ENCODE measurements around the gene ELMO1.

Gene ELMO1

DNA sequence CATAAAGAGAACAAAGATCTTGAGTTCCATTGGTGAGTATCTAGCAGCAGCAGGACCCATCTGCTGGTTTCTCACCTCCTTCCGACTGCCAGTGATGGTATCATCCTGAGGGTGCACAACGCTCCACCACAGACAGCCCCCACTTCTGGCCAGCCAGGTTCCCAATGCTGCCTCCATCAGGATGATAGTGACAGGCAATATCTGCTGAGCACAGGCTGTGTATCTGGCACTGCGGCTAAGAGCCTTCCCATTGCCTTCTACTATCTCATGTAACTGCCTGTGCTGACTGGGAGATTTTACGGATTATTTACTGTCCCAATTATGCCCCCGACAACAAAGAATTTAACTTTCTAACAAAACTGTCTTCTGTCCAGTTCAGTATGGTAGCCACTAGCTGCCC, 372.0 kb downstream of the ELMO1 start:
- DNase-seq, result no peak

DNA sequence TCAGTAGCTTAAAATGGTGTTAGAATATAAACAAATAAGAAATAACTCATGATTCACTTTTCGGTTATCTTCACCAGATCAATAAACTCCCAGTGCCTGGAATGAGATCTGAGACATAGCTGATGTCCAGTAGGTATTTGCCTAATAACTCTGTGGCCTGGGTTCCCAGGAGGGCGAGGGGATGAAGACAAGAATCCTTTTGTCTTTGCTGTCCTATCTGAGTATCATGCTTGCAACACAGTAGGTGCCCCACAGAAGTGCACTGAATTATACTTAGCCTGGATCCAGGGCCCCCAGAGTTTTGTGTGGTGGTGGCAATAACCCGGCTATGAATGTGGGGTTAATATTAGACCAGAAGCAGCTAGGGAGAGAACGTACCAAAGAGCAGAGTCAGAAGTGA, 374.3 kb downstream of the ELMO1 start:
- DNase-seq, result no peak

- DNase-seq, result no peak
Observed at GRCh38 chr7:37071124-37071523, 377.5 kb downstream of the ELMO1 start.

GRCh38 chr7:37070471-37070870, 378.2 kb downstream of the ELMO1 start:
- DNase-seq, result no peak

- DNase-seq, result no peak
Observed at GRCh38 chr7:37070031-37070430, 378.6 kb downstream of the ELMO1 start.

DNA sequence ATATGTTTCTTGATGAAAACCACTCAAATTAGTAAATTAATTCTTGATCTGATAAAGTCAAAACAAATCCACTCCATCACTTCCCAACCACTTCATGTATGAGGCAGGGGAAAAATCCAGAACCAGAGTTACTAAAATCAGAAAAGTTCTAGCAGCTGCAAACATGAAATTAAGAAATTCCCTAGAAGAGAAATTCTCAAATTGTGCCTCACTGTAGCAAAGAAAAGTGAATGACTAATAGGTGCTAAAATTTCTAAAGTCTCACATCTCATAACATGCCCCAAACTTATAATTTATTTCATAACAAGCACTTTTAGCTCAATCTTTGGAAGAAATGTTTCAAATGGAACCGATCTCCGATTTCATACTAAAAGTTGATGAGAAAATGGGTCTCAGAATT, 379.3 kb downstream of the ELMO1 start:
- no peak for DNase-seq

DNA sequence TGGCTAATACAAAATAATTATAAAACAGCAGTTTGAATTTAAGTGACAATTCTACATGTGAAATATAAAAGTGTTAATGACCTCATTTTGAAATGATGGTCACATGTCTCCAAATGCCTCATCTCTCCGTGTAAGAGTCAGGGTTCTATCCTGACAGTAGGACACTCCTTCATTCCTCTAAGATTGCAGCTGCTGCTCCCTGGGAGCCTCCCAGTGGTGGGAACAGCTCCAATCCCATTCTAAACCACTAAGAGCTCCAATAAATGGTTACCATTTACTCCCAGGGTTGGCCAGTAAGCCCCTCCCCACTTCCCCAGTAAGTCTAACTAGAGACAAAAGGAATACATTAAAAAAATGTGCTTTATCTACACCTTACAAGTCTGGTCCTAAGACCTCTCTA, 379.8 kb downstream of the ELMO1 start:
- no peak for DNase-seq

DNA sequence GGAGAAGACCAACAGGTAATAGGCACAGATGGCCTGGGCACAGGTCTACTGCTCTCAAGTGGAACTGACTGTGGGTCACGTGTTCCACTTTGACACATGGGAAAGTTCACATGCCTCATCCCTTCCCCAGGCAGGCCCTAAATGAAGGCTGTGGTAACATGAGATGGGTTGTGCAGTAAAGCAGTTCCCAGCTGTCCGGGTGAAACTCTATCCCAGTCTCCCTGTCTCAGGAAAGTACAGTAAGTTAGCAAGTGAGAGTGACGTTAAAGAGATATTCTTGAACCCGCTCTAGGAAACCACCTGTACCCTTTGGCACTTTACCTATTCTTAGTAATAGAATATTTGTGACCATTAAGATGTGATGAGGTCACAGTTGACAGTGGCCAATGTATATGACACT, 380.6 kb downstream of the ELMO1 start:
- DNase-seq, result peak; percentile 51 to 74

- no peak for DNase-seq
Observed at GRCh38 chr7:37065779-37066271, 382.8 kb downstream of the ELMO1 start.

DNA sequence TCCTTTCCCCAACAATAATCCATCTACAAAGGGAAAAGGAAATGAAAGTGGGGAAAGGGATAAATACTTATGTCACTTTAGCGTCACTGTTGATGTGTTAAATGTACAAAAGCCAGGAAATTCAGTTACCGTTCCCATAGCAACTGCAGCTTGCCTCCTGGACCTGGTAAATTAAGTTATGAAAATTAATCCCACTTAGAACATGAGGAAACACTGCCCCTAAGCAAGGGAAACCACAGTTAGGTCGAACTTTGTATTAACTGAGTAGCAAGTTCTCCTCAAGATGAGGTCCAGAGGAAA, 386.2 kb downstream of the ELMO1 start:
- DNase-seq, result no peak

GRCh38 chr7:37061849-37062559, 386.7 kb downstream of the ELMO1 start:
- DNase-seq, result no peak

- DNase-seq, result no peak
Observed at GRCh38 chr7:37056234-37056912, 392.3 kb downstream of the ELMO1 start.

DNA sequence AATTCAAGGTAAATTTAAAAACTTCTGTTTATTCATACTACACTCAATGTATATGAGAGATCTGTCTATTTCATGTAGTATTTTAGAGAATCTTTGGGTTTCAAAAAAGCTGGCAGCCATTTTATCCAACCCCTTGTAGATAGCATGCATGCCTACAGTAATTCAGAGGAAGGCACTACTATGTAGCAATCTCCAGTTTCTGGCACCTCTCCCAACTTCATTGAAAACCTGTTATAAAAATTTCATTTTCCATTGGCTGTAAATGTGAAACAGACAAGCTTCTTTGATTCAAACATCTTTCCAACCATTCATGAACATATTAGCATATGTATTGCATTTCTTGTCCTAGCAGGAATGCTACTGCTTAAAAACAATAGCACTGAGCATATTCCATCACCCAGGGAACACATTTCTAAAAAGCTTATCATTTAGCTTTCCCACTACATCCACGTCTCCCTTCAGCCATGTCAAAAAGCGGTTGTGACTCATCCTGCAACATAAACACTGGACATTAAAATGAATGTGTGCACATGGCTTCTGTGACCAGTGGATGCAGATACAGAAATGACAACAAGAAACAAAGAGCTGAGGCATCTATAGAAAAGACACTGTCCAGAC, 393.9 kb downstream of the ELMO1 start:
- DNase-seq, result no peak

- DNase-seq, result no peak
Observed at GRCh38 chr7:37052705-37053104, 396.0 kb downstream of the ELMO1 start.

DNA sequence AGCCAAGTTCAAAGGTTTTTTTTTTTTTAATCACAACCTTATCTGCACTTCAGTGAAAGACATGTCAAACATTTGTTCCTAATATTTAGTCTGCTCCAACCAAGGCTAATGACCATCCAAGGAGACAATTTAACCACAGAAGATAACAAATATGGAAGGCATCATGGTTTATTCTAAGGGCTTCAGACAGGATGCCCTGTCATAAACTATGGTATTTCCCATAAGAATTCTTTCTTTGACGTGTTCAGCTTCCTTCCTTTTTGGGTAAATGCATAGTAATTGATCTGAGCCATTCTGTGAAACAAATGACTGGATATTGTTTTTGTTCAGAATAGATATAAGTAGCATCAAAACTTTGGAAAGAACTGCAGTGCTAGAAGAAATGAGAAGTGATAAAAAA, 397.9 kb downstream of the ELMO1 start:
- no peak for DNase-seq

GRCh38 chr7:37048674-37049073, 400.0 kb downstream of the ELMO1 start:
- no peak for DNase-seq

DNA sequence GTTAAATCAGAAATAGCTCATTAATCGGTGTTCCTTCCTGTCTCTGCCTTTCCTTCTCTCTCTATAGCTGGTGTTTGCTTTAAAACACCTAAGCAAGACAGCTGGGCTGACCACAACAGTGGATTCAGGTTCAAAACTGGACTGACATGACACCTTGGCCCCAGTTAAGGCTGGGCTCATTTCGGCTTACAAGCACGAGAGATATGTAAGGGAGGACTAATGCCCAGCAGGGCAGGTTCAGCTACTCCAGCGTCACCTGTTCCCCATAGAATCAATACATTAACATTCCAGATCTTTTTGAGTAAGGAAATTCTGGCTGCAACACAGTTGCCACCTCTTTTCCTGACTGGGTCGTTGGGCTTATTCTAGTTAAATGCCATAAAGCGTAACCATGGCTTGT, 401.4 kb downstream of the ELMO1 start:
- no peak for DNase-seq

DNA sequence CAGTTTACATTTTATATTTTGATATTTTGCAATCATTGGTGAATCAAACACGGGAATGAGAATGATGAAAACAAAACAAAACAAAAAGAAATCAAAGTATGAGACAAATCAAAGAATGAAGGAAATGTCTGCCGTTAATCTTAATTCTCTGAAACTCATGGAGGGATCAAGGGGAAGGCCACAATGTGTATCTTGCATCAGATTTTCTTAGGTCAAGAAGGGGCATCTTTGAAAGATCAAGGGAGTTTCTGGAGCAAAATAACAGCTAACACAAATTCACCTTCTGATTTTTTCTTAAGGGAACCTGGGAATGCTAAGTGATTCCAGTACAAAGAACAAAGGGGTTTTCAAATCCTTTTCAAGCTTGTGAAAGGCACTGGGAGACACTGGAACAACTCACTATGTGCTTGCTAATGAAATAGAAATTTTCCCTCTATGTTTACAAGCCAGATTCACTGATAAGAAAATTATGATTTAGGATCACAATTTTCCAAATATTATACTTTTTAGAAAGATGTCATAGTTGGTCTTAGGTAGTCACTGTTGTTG, 402.1 kb downstream of the ELMO1 start:
- DNase-seq, result no peak

GRCh38 chr7:37045681-37046179, 402.9 kb downstream of the ELMO1 start:
- DNase-seq, result no peak

DNA sequence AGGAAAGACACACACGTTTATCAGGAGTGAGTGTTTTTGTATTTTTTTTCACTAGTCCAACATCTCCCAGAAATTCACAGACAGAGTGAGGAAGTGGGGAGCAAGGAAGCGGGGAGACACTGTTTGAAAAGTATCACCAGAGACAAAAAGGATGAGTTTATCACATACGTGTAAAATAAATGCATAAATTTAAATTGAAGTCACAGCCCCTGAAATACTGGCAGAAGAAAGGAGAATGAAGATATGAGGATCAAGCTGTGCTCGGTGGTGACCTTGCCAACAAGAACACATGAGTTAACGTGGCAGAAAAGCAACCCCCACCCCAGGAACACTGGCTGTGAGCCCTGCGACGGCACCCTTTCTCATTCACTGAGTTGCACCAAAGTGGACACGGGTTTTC, 407.2 kb downstream of the ELMO1 start:
- no peak for DNase-seq

DNA sequence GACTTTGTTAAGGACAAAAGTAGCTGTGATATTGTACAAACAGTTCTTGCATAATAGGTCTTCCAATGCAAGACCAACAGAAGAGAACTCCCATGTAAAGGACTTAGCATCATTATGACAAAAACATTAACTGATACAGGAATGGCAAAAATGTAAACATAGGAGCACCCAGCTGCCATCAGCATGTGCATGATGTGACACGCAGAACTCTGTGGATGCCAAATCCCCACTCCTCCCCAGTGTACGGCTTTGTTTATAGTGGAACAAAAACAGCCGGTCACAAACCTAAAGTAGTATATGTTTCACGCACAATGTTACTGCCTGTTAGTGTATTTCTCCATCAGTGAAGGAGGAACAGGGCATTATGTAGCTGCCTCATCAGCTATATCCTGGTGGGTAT, 408.3 kb downstream of the ELMO1 start:
- DNase-seq, result no peak

- no peak for DNase-seq
Observed at GRCh38 chr7:37039131-37039749, 409.4 kb downstream of the ELMO1 start.

GRCh38 chr7:37038706-37039105, 410.0 kb downstream of the ELMO1 start:
- no peak for DNase-seq
